GM19397 (cell line): ENCODE data around the gene ZNF469.

Experiments
- ATAC-seq: cut with Tn5 transposase; IDR thresholded peaks from one replicate; pipeline ENCODE4 v1.9.1; 2021; ENCODE audit warnings: mild to moderate bottlenecking, moderate library complexity; ENCODE audit not compliant: unreplicated experiment

The ZNF469 gene

GRCh38 chr16:88347656-88348376 is 34.9 kb upstream of the ZNF469 start:
- ATAC-seq = no peak

- ATAC-seq = no peak
Observed at GRCh38 chr16:88348377-88349152, 34.2 kb upstream of the ZNF469 start.

GRCh38 chr16:88349153-88349902 is 33.4 kb upstream of the ZNF469 start:
- no peak for ATAC-seq

- no peak for ATAC-seq
Observed at GRCh38 chr16:88349903-88350900, 32.6 kb upstream of the ZNF469 start.

GRCh38 chr16:88350922-88351321 is 31.8 kb upstream of the ZNF469 start:
- ATAC-seq = no peak

GRCh38 chr16:88351491-88352101 is 31.2 kb upstream of the ZNF469 start:
- ATAC-seq = no peak

GRCh38 chr16:88352261-88353200 is 30.2 kb upstream of the ZNF469 start:
- no peak for ATAC-seq

- ATAC-seq = no peak
Observed at GRCh38 chr16:88353232-88353631, 29.5 kb upstream of the ZNF469 start.

GRCh38 chr16:88353691-88354090 is 29.1 kb upstream of the ZNF469 start:
- ATAC-seq = no peak

- ATAC-seq = no peak
Observed at GRCh38 chr16:88354229-88355092, 28.3 kb upstream of the ZNF469 start.

GRCh38 chr16:88355093-88355388 is 27.7 kb upstream of the ZNF469 start:
- ATAC-seq = no peak

- ATAC-seq = no peak
Observed at GRCh38 chr16:88355389-88356123, 27.2 kb upstream of the ZNF469 start.

GRCh38 chr16:88356124-88356726 is 26.5 kb upstream of the ZNF469 start:
- no peak for ATAC-seq

GRCh38 chr16:88356727-88357199 is 26.0 kb upstream of the ZNF469 start:
- no peak for ATAC-seq

- ATAC-seq = no peak
Observed at GRCh38 chr16:88357317-88358022, 25.3 kb upstream of the ZNF469 start.

GRCh38 chr16:88358023-88358420 is 24.7 kb upstream of the ZNF469 start:
- ATAC-seq = no peak
